ENCODE measurements around the gene ECD. TPM values are rescaled to one million over a fixed set of nuclear protein-coding genes. Genes with fewer than 3 reads are reported as not detected.

Gene ECD
- polyA plus RNA-seq, 3 donors: 14.1 to 20.2 (median 16.7) TPM

GRCh38 chr10:73136627-73137026 is 31.2 kb downstream of the ECD start:
- Histone ChIP-seq H4K20me1 (ENCODE audit: insufficient read depth, low read length) (no peaks in the 10 kb centered on the region), H3K9me3 (replicated peaks in 1 of 2; ENCODE audit: control insufficient read depth in 1 of 2, insufficient read depth in 1 of 2, low read length in 2 of 2) (no peaks in the 10 kb centered on the region), H3K9ac (ENCODE audit: insufficient read depth, low read length, poor library complexity, severe bottlenecking) (no peak overlapping the region), H3K27ac (ENCODE audit: low read depth in 1 of 2, low read length in 2 of 2) (no peak overlapping the region), H3K27me3 (ENCODE audit: control insufficient read depth in 2 of 2, insufficient read depth in 2 of 2, low read length in 2 of 2) (no peaks in the 10 kb centered on the region), H3K4me2 (replicated peaks; ENCODE audit: extremely low read depth, low read length, poor library complexity, severe bottlenecking) (no peak overlapping the region), H3K4me1 (ENCODE audit: control insufficient read depth in 1 of 2, insufficient read depth in 2 of 2, low read length in 2 of 2) (no peaks in the 10 kb centered on the region), H3K4me3 (replicated peaks in 1 of 3; ENCODE audit: low read depth in 2 of 3, low read length in 3 of 3) (no peak overlapping the region), H3K36me3 (replicated peaks in 1 of 2; ENCODE audit: control insufficient read depth in 1 of 2, insufficient read depth in 2 of 2, low read length in 2 of 2) (peaks cover 87 to 90% of the 10 kb centered on the region in 2 donors), H2AFZ (ENCODE audit: insufficient read depth, low read depth, low read length, poor library complexity, severe bottlenecking) (no peak overlapping the region), H3K79me2 (ENCODE audit: insufficient read depth, low read length) (no peaks in the 10 kb centered on the region)
- WGBS (ENCODE audit: insufficient coverage): no CpG with 5 or more reads among the region's 2 CpGs
- Mint-ChIP-seq H3K27ac (no peak overlapping the region), H3K36me3 (peaks cover 69 to 96% of the 10 kb centered on the region in 2 donors), H3K4me1 (no peaks in the 10 kb centered on the region), H3K27me3 (ENCODE audit: low read depth in 3 of 3) (peaks cover 0 to 2% (median 0%) of the 10 kb centered on the region in 3 donors), H3K4me3 (no peak overlapping the region), H3K9me3 (no peaks in the 10 kb centered on the region)
- no peak for TF ChIP-seq CTCF (IDR thresholded peaks at IDR 0.05)
- intact Hi-C loops (cut with micrococcal nuclease): no loop called here
- no peak for DNase-seq

- Mint-ChIP-seq H3K9me3 (no peaks in the 10 kb centered on the region), H3K27me3 (ENCODE audit: low read depth in 3 of 3) (peaks cover 0 to 2% (median 0%) of the 10 kb centered on the region in 3 donors), H3K36me3 (peaks cover 70 to 96% of the 10 kb centered on the region in 2 donors), H3K27ac (no peak overlapping the region), H3K4me1 (no peaks in the 10 kb centered on the region), H3K4me3 (no peak overlapping the region)
- no peak overlapping the region for H3K9ac ChIP-seq (ENCODE audit: insufficient read depth, low read length, poor library complexity, severe bottlenecking)
- no peak overlapping the region for H3K4me3 ChIP-seq (replicated peaks in 1 of 3; ENCODE audit: low read depth in 2 of 3, low read length in 3 of 3)
- H3K4me2 ChIP-seq (replicated peaks; ENCODE audit: extremely low read depth, low read length, poor library complexity, severe bottlenecking): no peak overlapping the region
- WGBS (ENCODE audit: insufficient coverage): no CpG with 5 or more reads among the region's 3 CpGs
- TF ChIP-seq CTCF (IDR thresholded peaks at IDR 0.05): no peak
- no peak for DNase-seq
- no peaks in the 10 kb centered on the region for H3K79me2 ChIP-seq (ENCODE audit: insufficient read depth, low read length)
- intact Hi-C loops (cut with micrococcal nuclease): no loop called here
- H2AFZ ChIP-seq (ENCODE audit: insufficient read depth, low read depth, low read length, poor library complexity, severe bottlenecking): no peak overlapping the region
- no peaks in the 10 kb centered on the region for H3K27me3 ChIP-seq (ENCODE audit: control insufficient read depth in 2 of 2, insufficient read depth in 2 of 2, low read length in 2 of 2)
- H4K20me1 ChIP-seq (ENCODE audit: insufficient read depth, low read length): no peaks in the 10 kb centered on the region
- no peaks in the 10 kb centered on the region for H3K4me1 ChIP-seq (ENCODE audit: control insufficient read depth in 1 of 2, insufficient read depth in 2 of 2, low read length in 2 of 2)
- peaks cover 88 to 91% of the 10 kb centered on the region in 2 donors for H3K36me3 ChIP-seq (replicated peaks in 1 of 2; ENCODE audit: control insufficient read depth in 1 of 2, insufficient read depth in 2 of 2, low read length in 2 of 2)
- no peaks in the 10 kb centered on the region for H3K9me3 ChIP-seq (replicated peaks in 1 of 2; ENCODE audit: control insufficient read depth in 1 of 2, insufficient read depth in 1 of 2, low read length in 2 of 2)
- no peak overlapping the region for H3K27ac ChIP-seq (ENCODE audit: low read depth in 1 of 2, low read length in 2 of 2)
Observed at GRCh38 chr10:73134727-73135126, 33.1 kb downstream of the ECD start.
